GM12875 (cell line): ENCODE results near the gene LYPLAL1.
A peak's percentile ranks its signal among the peaks of the same experiment; 100 is the strongest.

Experiments
- H3K4me3 ChIP-seq: one replicate; pipeline ENCODE4 v1.5.1; 2011; ENCODE audit warnings: low read depth, low read length, control low read depth
- TF ChIP-seq, protein P1 (sequence below): IDR thresholded peaks from 2 replicates; pipeline ENCODE4 v1.5.1; 2011; ENCODE audit warnings: low read depth, mild to moderate bottlenecking, control low read depth, inconsistent platforms, low read length, moderate library complexity, borderline replicate concordance; ENCODE audit not compliant: insufficient read depth

Gene LYPLAL1

GRCh38 chr1:219206350-219206749, 32.7 kb downstream of the LYPLAL1 start:
- H3K4me3 ChIP-seq, result no peak overlapping the region
- TF ChIP-seq, protein P1, sequence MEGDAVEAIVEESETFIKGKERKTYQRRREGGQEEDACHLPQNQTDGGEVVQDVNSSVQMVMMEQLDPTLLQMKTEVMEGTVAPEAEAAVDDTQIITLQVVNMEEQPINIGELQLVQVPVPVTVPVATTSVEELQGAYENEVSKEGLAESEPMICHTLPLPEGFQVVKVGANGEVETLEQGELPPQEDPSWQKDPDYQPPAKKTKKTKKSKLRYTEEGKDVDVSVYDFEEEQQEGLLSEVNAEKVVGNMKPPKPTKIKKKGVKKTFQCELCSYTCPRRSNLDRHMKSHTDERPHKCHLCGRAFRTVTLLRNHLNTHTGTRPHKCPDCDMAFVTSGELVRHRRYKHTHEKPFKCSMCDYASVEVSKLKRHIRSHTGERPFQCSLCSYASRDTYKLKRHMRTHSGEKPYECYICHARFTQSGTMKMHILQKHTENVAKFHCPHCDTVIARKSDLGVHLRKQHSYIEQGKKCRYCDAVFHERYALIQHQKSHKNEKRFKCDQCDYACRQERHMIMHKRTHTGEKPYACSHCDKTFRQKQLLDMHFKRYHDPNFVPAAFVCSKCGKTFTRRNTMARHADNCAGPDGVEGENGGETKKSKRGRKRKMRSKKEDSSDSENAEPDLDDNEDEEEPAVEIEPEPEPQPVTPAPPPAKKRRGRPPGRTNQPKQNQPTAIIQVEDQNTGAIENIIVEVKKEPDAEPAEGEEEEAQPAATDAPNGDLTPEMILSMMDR, result no peak

GRCh38 chr1:219209578-219209977, 35.9 kb downstream of the LYPLAL1 start:
- H3K4me3 ChIP-seq, result no peak overlapping the region
- TF ChIP-seq, protein P1, result no peak

DNA sequence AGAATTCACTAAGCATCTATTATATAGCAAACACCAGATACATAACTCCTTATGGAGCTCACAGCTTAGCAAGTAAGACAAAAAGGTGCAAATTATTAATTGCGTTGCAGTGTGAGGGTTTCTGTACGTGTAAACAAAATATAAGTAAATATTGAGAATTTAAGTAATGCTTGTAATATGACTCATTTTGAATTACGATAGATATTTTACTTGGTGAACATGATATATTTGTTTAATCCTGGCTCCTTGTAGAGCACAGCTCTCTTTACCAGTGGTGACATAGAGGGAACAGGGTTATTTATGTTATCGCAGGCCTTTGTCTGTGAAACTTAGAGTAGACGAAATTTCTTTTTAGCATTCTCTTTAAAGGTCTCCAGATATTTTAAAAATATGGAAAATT, 36.4 kb downstream of the LYPLAL1 start:
- H3K4me3 ChIP-seq, result no peak overlapping the region
- TF ChIP-seq, protein P1, result no peak

DNA sequence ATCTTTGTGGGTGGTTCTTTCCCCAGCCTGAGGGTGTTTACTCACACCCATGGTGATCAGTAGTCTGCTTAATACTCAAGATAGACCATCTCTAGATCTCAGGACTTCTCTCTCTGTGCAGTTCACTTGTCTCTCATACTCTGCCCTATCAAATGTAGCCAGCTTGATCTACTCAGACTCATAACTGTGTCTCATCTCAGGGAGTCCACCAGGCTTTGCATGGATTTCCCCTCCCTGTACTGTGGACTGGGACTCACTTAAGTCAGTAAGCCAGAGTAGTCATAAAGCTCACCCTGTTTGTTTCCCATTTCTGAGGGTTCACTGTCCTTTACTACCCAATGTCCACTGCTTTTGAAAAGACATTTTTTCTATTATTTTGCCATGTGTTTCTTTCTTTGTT, 41.8 kb downstream of the LYPLAL1 start:
- TF ChIP-seq, protein P1, result no peak
- no peak overlapping the region for H3K4me3 ChIP-seq

DNA sequence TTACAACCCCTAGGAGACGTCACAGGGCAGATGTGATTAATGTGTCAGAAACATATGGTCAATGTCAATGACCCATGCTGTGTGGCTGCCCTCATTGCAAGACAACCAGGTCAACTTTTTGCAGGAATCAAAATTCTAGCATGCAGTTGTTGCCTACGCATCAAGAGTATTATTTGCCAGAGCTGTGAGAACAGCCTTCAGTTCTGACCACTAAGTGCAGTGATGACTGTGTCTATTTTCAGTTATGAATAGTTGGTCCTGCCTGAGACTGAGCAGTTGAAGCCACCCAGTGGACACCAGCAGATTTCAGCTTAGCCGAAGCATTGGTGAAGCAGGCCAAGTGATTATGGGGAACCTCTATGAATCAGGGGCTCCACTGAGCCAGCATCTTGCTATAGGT, 47.3 kb downstream of the LYPLAL1 start:
- TF ChIP-seq, protein P1, result peak; percentile 35; the same call in 1 of the 2 replicates
- no peak overlapping the region for H3K4me3 ChIP-seq

DNA sequence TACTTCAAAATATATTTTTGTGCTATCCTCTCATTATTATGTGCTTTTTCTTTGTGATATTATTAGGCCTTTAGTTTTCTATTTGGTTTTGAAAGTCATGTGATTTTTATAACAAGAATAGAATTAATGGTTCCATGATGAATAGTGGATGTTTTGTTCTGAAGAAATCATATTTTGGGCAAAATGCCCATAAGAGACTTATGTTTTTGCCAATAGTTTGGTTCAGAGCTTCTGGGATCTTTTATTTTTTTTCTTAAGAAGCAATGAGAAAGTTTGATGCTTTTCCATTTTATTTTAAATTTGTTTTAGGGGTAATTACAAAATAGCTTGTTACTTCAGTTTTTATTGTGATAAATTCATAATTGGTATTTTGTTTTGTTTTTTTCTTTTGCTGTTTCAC, 49.8 kb downstream of the LYPLAL1 start:
- H3K4me3 ChIP-seq, result no peak overlapping the region
- TF ChIP-seq, protein P1, result no peak

DNA sequence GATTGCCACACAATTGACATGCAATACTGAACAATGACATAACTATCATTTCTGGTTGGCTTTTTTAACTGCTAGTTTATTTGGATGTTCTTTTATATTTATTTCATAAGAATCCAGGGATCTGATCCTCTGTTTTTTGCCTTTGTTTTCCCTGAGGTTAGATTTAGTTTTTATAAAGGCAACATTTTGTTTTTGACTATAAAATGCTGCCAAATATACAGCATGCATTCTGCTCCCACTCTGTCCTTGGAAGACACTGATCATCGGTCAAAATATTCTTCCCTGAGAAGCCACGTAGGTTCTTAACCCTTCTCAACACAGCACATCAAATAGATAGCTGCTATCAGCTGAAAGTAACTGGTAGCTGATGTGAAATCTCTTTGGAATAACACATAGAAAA, 52.5 kb downstream of the LYPLAL1 start:
- TF ChIP-seq, protein P1, result no peak
- H3K4me3 ChIP-seq, result no peak overlapping the region
